IMR-90 (cell line): ENCODE results near the gene TRAF3IP3. TPM values are rescaled to one million over a fixed set of nuclear protein-coding genes. Genes with fewer than 3 reads are reported as not detected.
A peak's percentile ranks its signal among the peaks of the same experiment; 100 is the strongest.

ENCODE experiments used
- ATAC-seq: fragments of 200-7000 bp; cut with Tn5 transposase; 2 replicates; pipeline ENCODE4 v1.9.1; 2020; ENCODE audit warnings: low read depth, mild to moderate bottlenecking, moderate library complexity
- BruUV-seq: library from RNA; stranded (reverse); fragments of 400-500 nt; replicated peaks from 2 replicates; lab custom pipeline; 2021; lab: Mats Ljungman, UMichigan
- CTCF ChIA-PET: fragments of 300-600 bp; formaldehyde crosslinking; extraction: SDS; loops from one replicate; lab custom pipeline; 2021; ENCODE audit warnings: antibody characterized with exemption; lab: Yijun Ruan, JAX
- POLR2A ChIA-PET: fragments of 300-600 bp; sonication (Branson Sonifier 250); formaldehyde crosslinking; loops from one replicate; lab custom pipeline; 2022; ENCODE audit warnings: antibody characterized with exemption; ENCODE audit not compliant: unreplicated experiment; lab: Charles Lee
- DNase-seq: peaks from one replicate; pipeline ENCODE4 v3.0.0; 2013
- H2AFZ ChIP-seq: replicated peaks from 2 replicates; pipeline ENCODE3; 2013; ENCODE audit warnings: low read length, mild to moderate bottlenecking; ENCODE audit not compliant: poor library complexity
- H2AK5ac ChIP-seq: 2 replicates; pipeline ENCODE4 v1.6.1; 2013; ENCODE audit warnings: low read depth, low read length, inconsistent platforms
- H2AK9ac ChIP-seq: replicated peaks from 2 replicates; pipeline ENCODE3; 2013; ENCODE audit warnings: mild to moderate bottlenecking, low read depth, low read length, moderate library complexity; ENCODE audit not compliant: poor library complexity
- H2BK120ac ChIP-seq: 2 replicates; pipeline ENCODE4 v1.6.1; 2013; ENCODE audit warnings: low read depth, low read length, inconsistent platforms
- H2BK15ac ChIP-seq: 3 replicates; pipeline ENCODE4 v1.6.1; 2013; ENCODE audit warnings: low read depth, low read length, inconsistent platforms
- H2BK20ac ChIP-seq: 2 replicates; pipeline ENCODE4 v1.6.1; 2013; ENCODE audit warnings: low read depth, mild to moderate bottlenecking, inconsistent platforms, low read length, moderate library complexity
- H2BK5ac ChIP-seq: 2 replicates; pipeline ENCODE4 v1.6.1; 2013; ENCODE audit warnings: mild to moderate bottlenecking, low read depth, low read length, inconsistent platforms; ENCODE audit not compliant: poor library complexity, severe bottlenecking
- H3K14ac ChIP-seq: replicated peaks from 2 replicates; pipeline ENCODE4 v1.6.1; 2013; ENCODE audit warnings: low read depth, low read length, inconsistent platforms
- H3K18ac ChIP-seq: 2 replicates; pipeline ENCODE4 v1.6.1; 2013; ENCODE audit warnings: low read depth, low read length, control low read depth
- H3K23ac ChIP-seq: 2 replicates; pipeline ENCODE4 v1.6.1; 2013; ENCODE audit warnings: low read depth, low read length, inconsistent platforms
- H3K27ac ChIP-seq: 2 replicates; pipeline ENCODE4 v1.5.1; 2013; ENCODE audit warnings: mild to moderate bottlenecking, control low read depth, low read length; ENCODE audit not compliant: insufficient read depth
- H3K27me3 ChIP-seq: 2 replicates; pipeline ENCODE4 v1.6.1; 2013; ENCODE audit warnings: low read length; ENCODE audit not compliant: control insufficient read depth, insufficient read depth
- H3K36me3 ChIP-seq: 2 replicates; pipeline ENCODE4 v1.6.1; 2013; ENCODE audit warnings: low read length, mixed read lengths; ENCODE audit not compliant: control insufficient read depth, insufficient read depth
- H3K4ac ChIP-seq: 2 replicates; pipeline ENCODE4 v1.6.1; 2013; ENCODE audit warnings: low read depth, low read length, inconsistent platforms
- H3K4me1 ChIP-seq: 2 replicates; pipeline ENCODE4 v1.6.1; 2013; ENCODE audit warnings: low read length, mixed read lengths; ENCODE audit not compliant: control insufficient read depth, insufficient read depth
- H3K4me2 ChIP-seq: 2 replicates; pipeline ENCODE4 v1.6.1; 2013; ENCODE audit warnings: low read depth, mild to moderate bottlenecking, control low read depth, low read length, moderate library complexity
- H3K4me3 ChIP-seq: 2 replicates; pipeline ENCODE4 v1.5.1; 2013; ENCODE audit warnings: low read depth, mild to moderate bottlenecking, control low read depth, low read length, moderate library complexity; ENCODE audit not compliant: insufficient read depth
- H3K56ac ChIP-seq: 2 replicates; pipeline ENCODE4 v1.6.1; 2013; ENCODE audit warnings: low read length, inconsistent platforms; ENCODE audit not compliant: insufficient read depth; ENCODE audit errors: extremely low read depth
- H3K79me1 ChIP-seq, 2 experiments: 2 replicates each; pipeline ENCODE4 v1.6.1; 2013; ENCODE audit warnings: low read length in 2 of 2, inconsistent platforms in 1 of 2, low read depth in 1 of 2
- H3K9ac ChIP-seq: 2 replicates; pipeline ENCODE4 v1.6.1; 2013; ENCODE audit warnings: low read depth, low read length, control low read depth
- H3K9me1 ChIP-seq: 2 replicates; pipeline ENCODE4 v1.6.1; 2013; ENCODE audit warnings: low read length, inconsistent platforms; ENCODE audit not compliant: insufficient read depth
- H3K9me3 ChIP-seq: 2 replicates; pipeline ENCODE4 v1.6.1; 2013; ENCODE audit warnings: low read length; ENCODE audit not compliant: control insufficient read depth, insufficient read depth
- H4K20me1 ChIP-seq: 2 replicates; pipeline ENCODE4 v1.6.1; 2013; ENCODE audit warnings: low read length, inconsistent platforms; ENCODE audit not compliant: insufficient read depth
- H4K5ac ChIP-seq: 2 replicates; pipeline ENCODE4 v1.6.1; 2013; ENCODE audit warnings: mild to moderate bottlenecking, low read depth, low read length, control low read depth
- H4K8ac ChIP-seq, 2 experiments: 2 replicates each; pipeline ENCODE4 v1.6.1; 2013; ENCODE audit warnings: low read depth in 2 of 2, low read length in 2 of 2, control low read depth in 1 of 2, inconsistent platforms in 1 of 2
- H4K91ac ChIP-seq: 2 replicates; pipeline ENCODE4 v1.6.1; 2013; ENCODE audit warnings: low read depth, low read length, inconsistent platforms; ENCODE audit not compliant: insufficient read depth
- BHLHE40 ChIP-seq: fragments of 150-350 bp; IDR thresholded peaks from 2 replicates; pipeline ENCODE4 v1.6.1; 2016; ENCODE audit warnings: mild to moderate bottlenecking, low read depth, low read length
- CEBPB ChIP-seq: IDR thresholded peaks from 2 replicates; pipeline ENCODE4 v1.6.1; 2012; ENCODE audit warnings: low read depth, low read length, improper control_type of control experiment
- CHD1 ChIP-seq: IDR thresholded peaks from 2 replicates; pipeline ENCODE4 v1.6.1; 2012; ENCODE audit warnings: low read depth, low read length, improper control_type of control experiment
- ELK1 ChIP-seq: fragments of 150-350 bp; IDR thresholded peaks from 2 replicates; pipeline ENCODE4 v1.6.1; 2016; ENCODE audit warnings: low read depth, mild to moderate bottlenecking, low read length, moderate library complexity, borderline replicate concordance
- FOS ChIP-seq: fragments of 150-350 bp; IDR thresholded peaks from 2 replicates; pipeline ENCODE4 v1.6.1; 2016; ENCODE audit warnings: low read depth, low read length
- MAFK ChIP-seq: IDR thresholded peaks from 2 replicates; pipeline ENCODE4 v1.6.1; 2012; ENCODE audit warnings: low read depth, low read length, improper control_type of control experiment
- MAZ ChIP-seq: IDR thresholded peaks from 2 replicates; pipeline ENCODE4 v1.6.1; 2012; ENCODE audit warnings: low read depth, mild to moderate bottlenecking, low read length, improper control_type of control experiment, moderate library complexity, borderline replicate concordance
- NFE2L2 ChIP-seq: fragments of 150-350 bp; IDR thresholded peaks from 2 replicates; pipeline ENCODE4 v1.6.1; 2016; ENCODE audit warnings: low read depth, mild to moderate bottlenecking, low read length
- POLR2A ChIP-seq: IDR thresholded peaks from 2 replicates; pipeline ENCODE4 v1.6.1; 2012; ENCODE audit warnings: mild to moderate bottlenecking, low read depth, low read length
- RAD21 ChIP-seq: IDR thresholded peaks from 2 replicates; pipeline ENCODE4 v1.6.1; 2012; ENCODE audit warnings: low read length, improper control_type of control experiment
- RCOR1 ChIP-seq: IDR thresholded peaks from 2 replicates; pipeline ENCODE4 v1.6.1; 2012; ENCODE audit warnings: mild to moderate bottlenecking, low read length, improper control_type of control experiment; ENCODE audit not compliant: insufficient replicate concordance
- RFX5 ChIP-seq: IDR thresholded peaks from 2 replicates; pipeline ENCODE4 v1.8.0; 2012; ENCODE audit warnings: low read depth, mild to moderate bottlenecking, low read length, moderate library complexity
- SMC3 ChIP-seq: fragments of 150-350 bp; IDR thresholded peaks from 2 replicates; pipeline ENCODE4 v1.6.1; 2016; ENCODE audit warnings: low read depth, mild to moderate bottlenecking, antibody characterized with exemption, low read length, moderate library complexity
- USF2 ChIP-seq: fragments of 150-350 bp; IDR thresholded peaks from 2 replicates; pipeline ENCODE4 v1.6.1; 2017; ENCODE audit warnings: mild to moderate bottlenecking, antibody characterized with exemption, low read length, low read depth
- WGBS, 2 experiments: methylation state at CpG; one replicate each; pipeline versions ENCODE4 v1.1.5 to v1.1.7; 2013; ENCODE audit warnings: missing lambda C conversion rate in 2 of 2; ENCODE audit not compliant: insufficient read length in 1 of 2; ENCODE audit errors: extremely low coverage in 2 of 2; 5-methylcytosine and 5-hydroxymethylcytosine counted together
- dilution Hi-C: fragments of 300-500 bp; cut with HindIII; formaldehyde crosslinking; loops from one replicate; pipeline ENCODE4 v1.14.3; 2018; ENCODE audit warnings: low sequenced_read_pairs; ENCODE audit not compliant: unreplicated experiment
- in situ Hi-C: fragments of 300-500 bp; cut with MboI; formaldehyde crosslinking; loops from 3 replicates; pipeline ENCODE4 v1.14.3; 2019; ENCODE audit warnings: low sequenced_read_pairs, inconsistent platforms, mixed read lengths
- intact Hi-C: fragments of 100-400 bp; cut with micrococcal nuclease; formaldehyde crosslinking; loops from 2 replicates; pipeline ENCODE4 v1.10.0; 2022
- polyA plus RNA-seq, 3 experiments: library from polyadenylated mRNA; depleted of rRNA; stranded (reverse); fragments of >200 nt; gene quantifications; 2 replicates each; pipeline ENCODE4 v1.2.3, GENCODE V29; 2012; ENCODE audit warnings: low replicate concordance in 1 of 3
- total RNA-seq: library from RNA; depleted of rRNA; stranded (reverse); fragments of >200 nt; gene quantifications from 2 replicates; pipeline ENCODE4 v1.2.3, GENCODE V29; 2012

Gene TRAF3IP3
- total and polyA plus RNA-seq, 2 of the 4 experiments (the other 2 are of a cell fraction): 0.12 to 0.18 TPM

GRCh38 chr1:209822706-209823105 lies 66.9 kb downstream of the TRAF3IP3 start:
- TF ChIP-seq MAFK (no peak), ELK1 (no peak), RAD21 (no peak), RFX5 (no peak), USF2 (no peak), CHD1 (no peak), FOS (no peak), CEBPB (no peak), SMC3 (no peak), BHLHE40 (no peak), MAZ (no peak), NFE2L2 (no peak), RCOR1 (no peak), POLR2A (no peak)
- Histone ChIP-seq H2BK5ac (peak overlapping the region; percentile 28), H2BK120ac (peak overlapping the region; percentile 59; the same call in 1 of the 2 replicates), H3K27ac (no peak overlapping the region), H3K56ac (no peak overlapping the region), H3K79me1 (no peaks in the 10 kb centered on the region), H3K4me1 (no peaks in the 10 kb centered on the region), H3K23ac (peak overlapping the region; percentile 36; the same call in 1 of the 2 replicates), H2AK5ac (no peak overlapping the region), H3K9ac (no peak overlapping the region), H3K9me3 (no peaks in the 10 kb centered on the region), H3K4me3 (no peak overlapping the region), H3K4ac (peak overlapping the region; percentile 43; the same call in 1 of the 2 replicates), H4K8ac (peak overlapping the region in 1 of 2 experiments; percentile 61; a peak in 1 of 4 replicates), H3K18ac (no peak overlapping the region), H3K14ac (0 out of 2 replicates have a peak overlapping the region, but pooled peaks have one; percentile 59), H3K9me1 (peaks cover 3% of the 10 kb centered on the region), H2BK20ac (peak overlapping the region; percentile 74; the same call in 1 of the 2 replicates), H4K91ac (no peak overlapping the region), H3K4me2 (peak overlapping the region; percentile 40; the same call in 1 of the 2 replicates), H3K36me3 (no peaks in the 10 kb centered on the region), H3K27me3 (no peaks in the 10 kb centered on the region), H4K20me1 (no peaks in the 10 kb centered on the region), H4K5ac (no peak overlapping the region), H2BK15ac (no peak overlapping the region), H2AK9ac (peak overlapping the region; percentile 9), H2AFZ (peak overlapping the region; percentile 83)
- 78% methylated on average over 2 of the region's 7 CpGs; no CpG with 5 or more reads in 1 of the 2 experiments for WGBS, 2 experiments
- ChIA-PET CTCF (interaction anchor here (1.0 to 2.3 kb wide), 10 partner anchors 9 to 167 kb away, joined by 3 to 12 read pairs (median 5); no protein-coding TSS in a partner anchor), POLR2A (no interaction called here)
- ATAC-seq: no peak
- in situ Hi-C loops (no loop called here), dilution Hi-C loops (loop anchor here (25.0 kb wide), 1 partner anchor 165 kb away; no protein-coding TSS in a partner anchor), intact Hi-C loops (loop anchor here (5.0 to 10.0 kb wide), 2 partner anchors 220 to 882 kb away; no protein-coding TSS in a partner anchor)
- no peak for DNase-seq
- no TSS peak for BruUV-seq
